Thymus (tissue), 11 donors: ENCODE results near the gene DENND5A. TPM values are rescaled to one million over a fixed set of nuclear protein-coding genes. Genes with fewer than 3 reads are reported as not detected.

ENCODE experiments used
- DNase-seq, 9 donors: peaks; one replicate each; pipeline ENCODE4 v3.0.0-alpha.2; 2013; ENCODE audit warnings: low spot score in 9 of 9, low read depth in 6 of 9, missing footprints in 1 of 9
- H3K27ac ChIP-seq, 2 donors: one replicate each; pipeline ENCODE4 v1.5.1; 2013; ENCODE audit warnings: control low read depth in 1 of 2, low read depth in 1 of 2, low read length in 1 of 2, mild to moderate bottlenecking in 1 of 2, moderate library complexity in 1 of 2
- H3K27me3 ChIP-seq, 2 donors: one replicate each; pipeline ENCODE4 v1.5.1; 2013; ENCODE audit warnings: low read length in 1 of 2; ENCODE audit not compliant: control insufficient read depth in 2 of 2, insufficient read depth in 1 of 2
- H3K36me3 ChIP-seq, 2 donors: one replicate each; pipeline ENCODE4 v1.5.1; 2013; ENCODE audit warnings: low read length in 1 of 2, mild to moderate bottlenecking in 1 of 2, moderate library complexity in 1 of 2; ENCODE audit not compliant: control insufficient read depth in 2 of 2, insufficient read depth in 2 of 2
- H3K4me1 ChIP-seq, 2 donors: one replicate each; pipeline ENCODE4 v1.5.1; 2013; ENCODE audit warnings: low read length in 2 of 2; ENCODE audit not compliant: control insufficient read depth in 2 of 2, insufficient read depth in 2 of 2
- H3K4me3 ChIP-seq, 2 donors: one replicate each; pipeline ENCODE4 v1.5.1; 2013; ENCODE audit warnings: low read length in 2 of 2, control low read depth in 1 of 2, mild to moderate bottlenecking in 1 of 2
- H3K9me3 ChIP-seq, 2 donors: one replicate each; pipeline ENCODE4 v1.5.1; 2013; ENCODE audit warnings: low read length in 1 of 2, mild to moderate bottlenecking in 1 of 2; ENCODE audit not compliant: control insufficient read depth in 2 of 2, insufficient read depth in 1 of 2
- WGBS: extraction: QIAGEN DNeasy Blood & Tissue Kit; methylation state at CpG from one replicate; pipeline ENCODE4 v1.1.7; 2013; 5-methylcytosine and 5-hydroxymethylcytosine counted together
- polyA plus RNA-seq: library from polyadenylated mRNA; stranded (reverse); fragments of 200-250 nt; gene quantifications from one replicate; pipeline ENCODE4 v1.2.3, GENCODE V29; 2013
- total RNA-seq: library from RNA; stranded (reverse); fragments of 120-200 nt; gene quantifications from one replicate; pipeline ENCODE4 v1.2.4, GENCODE V29; 2013
- donor health status: healthy.

Gene DENND5A
- total and polyA plus RNA-seq, 2 donors = 34.6 to 45.8 TPM

GRCh38 chr11:9293646-9294045 is 28.5 kb upstream of the DENND5A start:
- WGBS = 98% methylated on average over 7 of the region's 7 CpGs
- Histone ChIP-seq H3K9me3 (no peaks in the 10 kb centered on the region), H3K27ac (no peak overlapping the region), H3K36me3 (peaks cover 18 to 23% of the 10 kb centered on the region in 2 donors), H3K27me3 (no peaks in the 10 kb centered on the region), H3K4me3 (no peak overlapping the region), H3K4me1 (no peaks in the 10 kb centered on the region)
- DNase-seq = no peak

- Histone ChIP-seq H3K4me3 (no peak overlapping the region), H3K4me1 (no peaks in the 10 kb centered on the region), H3K9me3 (no peaks in the 10 kb centered on the region), H3K36me3 (peaks cover 0 to 14% of the 10 kb centered on the region in 2 donors), H3K27me3 (no peaks in the 10 kb centered on the region), H3K27ac (no peak overlapping the region)
- 98% methylated on average over 14 of the region's 14 CpGs for WGBS
- DNase-seq = no peak
These were observed 20.9 kb upstream of the DENND5A start for GRCh38 chr11:9285850-9286587.

GRCh38 chr11:9280655-9281301 is 15.6 kb upstream of the DENND5A start:
- Histone ChIP-seq H3K27me3 (no peaks in the 10 kb centered on the region), H3K27ac (peak overlapping the region in 1 of 2 donors; percentile 62), H3K4me1 (peaks cover 7 to 10% of the 10 kb centered on the region in 2 donors), H3K9me3 (no peaks in the 10 kb centered on the region), H3K4me3 (no peak overlapping the region), H3K36me3 (peaks cover 9% of the 10 kb centered on the region in 2 donors)
- WGBS = 26% methylated on average over 4 of the region's 4 CpGs
- DNase-seq = peak; percentile 15 to 77 (median 39)

- peaks cover 7 to 12% of the 10 kb centered on the region in 2 donors for H3K4me1 ChIP-seq
- WGBS = 96% methylated on average over 8 of the region's 8 CpGs
- no peak for DNase-seq
- H3K27ac ChIP-seq = no peak overlapping the region
- no peak overlapping the region for H3K4me3 ChIP-seq
- H3K9me3 ChIP-seq = no peaks in the 10 kb centered on the region
- H3K27me3 ChIP-seq = no peaks in the 10 kb centered on the region
- peaks cover 6 to 9% of the 10 kb centered on the region in 2 donors for H3K36me3 ChIP-seq
These were observed 12.0 kb upstream of the DENND5A start for GRCh38 chr11:9277176-9277575.

- DNase-seq = peak in 1 of 9 donors; percentile 23
- H3K4me3 ChIP-seq = no peak overlapping the region
- 88% methylated on average over 3 of the region's 3 CpGs for WGBS
- no peaks in the 10 kb centered on the region for H3K9me3 ChIP-seq
- H3K36me3 ChIP-seq = peaks cover 5 to 9% of the 10 kb centered on the region in 2 donors
- H3K27ac ChIP-seq = no peak overlapping the region
- H3K27me3 ChIP-seq = no peaks in the 10 kb centered on the region
- peaks cover 7 to 12% of the 10 kb centered on the region in 2 donors for H3K4me1 ChIP-seq
These were observed 11.4 kb upstream of the DENND5A start for GRCh38 chr11:9276571-9276970.

GRCh38 chr11:9274499-9275258 is 9.5 kb upstream of the DENND5A start:
- DNase-seq = no peak
- no peak overlapping the region for H3K27ac ChIP-seq
- no peaks in the 10 kb centered on the region for H3K9me3 ChIP-seq
- peaks cover 0 to 2% of the 10 kb centered on the region in 2 donors for H3K4me1 ChIP-seq
- H3K27me3 ChIP-seq = no peaks in the 10 kb centered on the region
- no peak overlapping the region for H3K4me3 ChIP-seq
- 96% methylated on average over 8 of the region's 8 CpGs for WGBS
- H3K36me3 ChIP-seq = peaks cover 0 to 6% of the 10 kb centered on the region in 2 donors

GRCh38 chr11:9273376-9274336 is 8.5 kb upstream of the DENND5A start:
- Histone ChIP-seq H3K9me3 (no peaks in the 10 kb centered on the region), H3K27me3 (no peaks in the 10 kb centered on the region), H3K36me3 (peaks cover 0 to 6% of the 10 kb centered on the region in 2 donors), H3K27ac (peak overlapping the region in 1 of 2 donors; percentile 43), H3K4me1 (peaks cover 0 to 2% of the 10 kb centered on the region in 2 donors), H3K4me3 (no peak overlapping the region)
- 87% methylated on average over 15 of the region's 15 CpGs for WGBS
- peak in 1 of 9 donors; percentile 32 for DNase-seq

GRCh38 chr11:9269492-9270013 is 4.4 kb upstream of the DENND5A start:
- WGBS = 97% methylated on average over 2 of the region's 2 CpGs
- Histone ChIP-seq H3K4me3 (no peak overlapping the region), H3K27ac (no peak overlapping the region), H3K4me1 (peaks cover 4 to 9% of the 10 kb centered on the region in 2 donors), H3K27me3 (peaks cover 5 to 19% of the 10 kb centered on the region in 2 donors), H3K9me3 (no peaks in the 10 kb centered on the region), H3K36me3 (no peaks in the 10 kb centered on the region)
- no peak for DNase-seq
